UCSD-AML1 (cell line): ENCODE measurements around the gene NAGS.
"Not testable (repeated sequence)": the region's sequence is repeated elsewhere in the genome, so short reads cannot be mapped to it uniquely, and the experiment has no call there.

Source experiments
- DNase-seq: peaks from one replicate; lab custom pipeline; 2025; ENCODE audit not compliant: unreplicated experiment; lab: John Stamatoyannopoulos, UW

NAGS gene

GRCh38 chr17:44006272-44006597, 1.8 kb downstream of the NAGS start:
- no peak for DNase-seq

GRCh38 chr17:44006598-44007345, 2.4 kb downstream of the NAGS start:
- peak; percentile 96 for DNase-seq

- no peak for DNase-seq
Measured at GRCh38 chr17:44007346-44008204, 3.2 kb downstream of the NAGS start.

- DNase-seq = no peak
Measured at GRCh38 chr17:44008205-44008909, 3.9 kb downstream of the NAGS start.

GRCh38 chr17:44010966-44011647, 6.7 kb downstream of the NAGS start:
- no peak for DNase-seq

GRCh38 chr17:44011876-44012275, 7.5 kb downstream of the NAGS start:
- no peak for DNase-seq

- DNase-seq = no peak
Measured at GRCh38 chr17:44012391-44012790, 8.0 kb downstream of the NAGS start.

- DNase-seq = no peak
Measured at GRCh38 chr17:44012874-44013273, 8.5 kb downstream of the NAGS start.

- DNase-seq = no peak
Measured at GRCh38 chr17:44014133-44014436, 9.7 kb downstream of the NAGS start.

GRCh38 chr17:44014437-44015172, 10.2 kb downstream of the NAGS start, which contains the start of gene TMEM101:
Gene TMEM101, minus strand, starts transcription at chr17:44014963. Its CDS starts 11 bp downstream, at chr17:44014952.
- peak; percentile 84 for DNase-seq

GRCh38 chr17:44021227-44021626, 16.8 kb downstream of the NAGS start:
- not testable (repeated sequence) for DNase-seq

GRCh38 chr17:44022246-44022645, 17.8 kb downstream of the NAGS start:
- DNase-seq = no peak

- no peak for DNase-seq
Measured at GRCh38 chr17:44023545-44024270, 19.3 kb downstream of the NAGS start.

GRCh38 chr17:44024271-44024663, 19.8 kb downstream of the NAGS start:
- no peak for DNase-seq

- no peak for DNase-seq
Measured at GRCh38 chr17:44024853-44025252, 20.4 kb downstream of the NAGS start.

- no peak for DNase-seq
Measured at GRCh38 chr17:44029736-44030135, 25.3 kb downstream of the NAGS start.

- no peak for DNase-seq
Measured at GRCh38 chr17:44030482-44030881, 26.1 kb downstream of the NAGS start.

- DNase-seq = no peak
Measured at GRCh38 chr17:44033861-44034408, 29.5 kb downstream of the NAGS start.

GRCh38 chr17:44034688-44035087, 30.3 kb downstream of the NAGS start:
- DNase-seq = not testable (repeated sequence)

GRCh38 chr17:44037471-44037870, 33.0 kb downstream of the NAGS start:
- no peak for DNase-seq
